ENCODE results near the gene TLL2.

Gene TLL2

GRCh38 chr10:96470116-96470743 lies 43.5 kb downstream of the TLL2 start:
- DNase-seq (ENCODE audit: extremely low read depth in 1 of 2, low read depth in 1 of 2): no peak

GRCh38 chr10:96468845-96469244 lies 44.9 kb downstream of the TLL2 start:
- DNase-seq (ENCODE audit: extremely low read depth in 1 of 2, low read depth in 1 of 2): no peak

GRCh38 chr10:96465599-96465998 lies 48.1 kb downstream of the TLL2 start:
- DNase-seq (ENCODE audit: extremely low read depth in 1 of 2, low read depth in 1 of 2): no peak

- DNase-seq (ENCODE audit: extremely low read depth in 1 of 2, low read depth in 1 of 2): no peak
Observed at GRCh38 chr10:96463562-96463961, 50.2 kb downstream of the TLL2 start.

GRCh38 chr10:96462606-96463151 lies 51.0 kb downstream of the TLL2 start:
- no peak for DNase-seq (ENCODE audit: extremely low read depth in 1 of 2, low read depth in 1 of 2)

GRCh38 chr10:96460316-96460715 lies 53.4 kb downstream of the TLL2 start:
- DNase-seq (ENCODE audit: extremely low read depth in 1 of 2, low read depth in 1 of 2): no peak

- DNase-seq (ENCODE audit: extremely low read depth in 1 of 2, low read depth in 1 of 2): no peak
Observed at GRCh38 chr10:96457341-96457740, 56.4 kb downstream of the TLL2 start.

GRCh38 chr10:96456296-96456840 lies 57.4 kb downstream of the TLL2 start:
- no peak for DNase-seq (ENCODE audit: extremely low read depth in 1 of 2, low read depth in 1 of 2)

GRCh38 chr10:96453856-96454583 lies 59.7 kb downstream of the TLL2 start:
- no peak for DNase-seq (ENCODE audit: extremely low read depth in 1 of 2, low read depth in 1 of 2)

- no peak for DNase-seq (ENCODE audit: extremely low read depth in 1 of 2, low read depth in 1 of 2)
Observed at GRCh38 chr10:96452494-96453153, 61.1 kb downstream of the TLL2 start.

GRCh38 chr10:96450529-96451207 lies 63.1 kb downstream of the TLL2 start:
- no peak for DNase-seq (ENCODE audit: extremely low read depth in 1 of 2, low read depth in 1 of 2)

- DNase-seq (ENCODE audit: extremely low read depth in 1 of 2, low read depth in 1 of 2): no peak
Observed at GRCh38 chr10:96448558-96448957, 65.2 kb downstream of the TLL2 start.

GRCh38 chr10:96448021-96448457 lies 65.7 kb downstream of the TLL2 start:
- DNase-seq (ENCODE audit: extremely low read depth in 1 of 2, low read depth in 1 of 2): no peak

GRCh38 chr10:96446966-96447596 lies 66.6 kb downstream of the TLL2 start:
- DNase-seq (ENCODE audit: extremely low read depth in 1 of 2, low read depth in 1 of 2): no peak

- DNase-seq (ENCODE audit: extremely low read depth in 1 of 2, low read depth in 1 of 2): no peak
Observed at GRCh38 chr10:96441987-96442643, 71.6 kb downstream of the TLL2 start.

- DNase-seq (ENCODE audit: extremely low read depth in 1 of 2, low read depth in 1 of 2): no peak
Observed at GRCh38 chr10:96441322-96441885, 72.3 kb downstream of the TLL2 start.

- DNase-seq (ENCODE audit: extremely low read depth in 1 of 2, low read depth in 1 of 2): no peak
Observed at GRCh38 chr10:96440361-96441292, 73.1 kb downstream of the TLL2 start.

GRCh38 chr10:96439725-96440124 lies 74.0 kb downstream of the TLL2 start:
- no peak for DNase-seq (ENCODE audit: extremely low read depth in 1 of 2, low read depth in 1 of 2)

Data from activated CD8-positive, alpha-beta memory T cell treated with anti-CD3 and anti-CD28 coated beads for 1 hour (primary cell).